Measurements from ENCODE around the gene NRP2. TPM values are rescaled to one million over a fixed set of nuclear protein-coding genes. Genes with fewer than 3 reads are reported as not detected.

The NRP2 gene
- total RNA-seq, 1 donor from 2014 or later = 27.8 TPM

DNA sequence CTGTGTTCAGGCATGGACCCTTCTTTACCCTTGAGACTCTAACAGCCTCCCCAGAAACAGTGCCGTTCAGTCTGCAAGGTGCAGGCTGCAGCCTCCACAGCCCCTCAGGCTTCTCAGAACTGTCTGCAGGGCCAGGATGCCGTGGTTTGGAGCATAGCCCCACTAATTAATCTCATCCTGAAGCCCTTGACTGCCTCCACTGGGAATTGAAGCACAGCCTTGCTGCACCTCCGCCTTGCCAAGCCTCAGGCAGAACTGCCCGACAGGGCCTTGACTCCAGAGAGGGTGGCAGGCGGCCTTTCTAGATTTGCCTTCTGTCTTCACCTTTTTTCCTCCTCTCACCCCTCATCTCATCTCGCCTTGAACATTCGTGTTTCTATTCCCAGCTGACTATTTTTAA lies 119.8 kb downstream of the NRP2 start:
- H3K9me3 Mint-ChIP-seq = peaks cover 26% of the 10 kb centered on the region
- Histone ChIP-seq H3K9me3 (ENCODE audit: low read depth) (no peaks in the 10 kb centered on the region), H3F3A (ENCODE audit: low read depth) (no peaks in the 10 kb centered on the region), H3K4me1 (peaks cover 8% of the 10 kb centered on the region), H3K79me2 (ENCODE audit: low read depth) (no peaks in the 10 kb centered on the region), H4K20me1 (ENCODE audit: low read depth) (no peaks in the 10 kb centered on the region), H3K4me3 (no peak overlapping the region), H3K27ac (no peak overlapping the region), H3K27me3 (no peaks in the 10 kb centered on the region), H3K4me2 (no peak overlapping the region), H2AFZ (replicated peaks) (no peak overlapping the region), H3K36me3 (no peaks in the 10 kb centered on the region), H3K9ac (no peak overlapping the region)
- H3K36me3 Mint-ChIP-seq = peaks cover 7% of the 10 kb centered on the region
- TF ChIP-seq EZH2phosphoT487 (IDR thresholded peaks at IDR 0.05) = no peak
- TF ChIP-seq EZH2 (IDR thresholded peaks at IDR 0.05) = no peak
- TF ChIP-seq, protein P1, sequence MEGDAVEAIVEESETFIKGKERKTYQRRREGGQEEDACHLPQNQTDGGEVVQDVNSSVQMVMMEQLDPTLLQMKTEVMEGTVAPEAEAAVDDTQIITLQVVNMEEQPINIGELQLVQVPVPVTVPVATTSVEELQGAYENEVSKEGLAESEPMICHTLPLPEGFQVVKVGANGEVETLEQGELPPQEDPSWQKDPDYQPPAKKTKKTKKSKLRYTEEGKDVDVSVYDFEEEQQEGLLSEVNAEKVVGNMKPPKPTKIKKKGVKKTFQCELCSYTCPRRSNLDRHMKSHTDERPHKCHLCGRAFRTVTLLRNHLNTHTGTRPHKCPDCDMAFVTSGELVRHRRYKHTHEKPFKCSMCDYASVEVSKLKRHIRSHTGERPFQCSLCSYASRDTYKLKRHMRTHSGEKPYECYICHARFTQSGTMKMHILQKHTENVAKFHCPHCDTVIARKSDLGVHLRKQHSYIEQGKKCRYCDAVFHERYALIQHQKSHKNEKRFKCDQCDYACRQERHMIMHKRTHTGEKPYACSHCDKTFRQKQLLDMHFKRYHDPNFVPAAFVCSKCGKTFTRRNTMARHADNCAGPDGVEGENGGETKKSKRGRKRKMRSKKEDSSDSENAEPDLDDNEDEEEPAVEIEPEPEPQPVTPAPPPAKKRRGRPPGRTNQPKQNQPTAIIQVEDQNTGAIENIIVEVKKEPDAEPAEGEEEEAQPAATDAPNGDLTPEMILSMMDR (IDR thresholded peaks at IDR 0.05) = no peak
- peaks cover 13% of the 10 kb centered on the region for H3K4me1 Mint-ChIP-seq
- H3K27ac Mint-ChIP-seq = no peak overlapping the region
- H3K27me3 Mint-ChIP-seq (ENCODE audit: insufficient read depth, low read depth) = peaks cover 8% of the 10 kb centered on the region
- H3K4me3 Mint-ChIP-seq = no peak overlapping the region
- no peak for DNase-seq (ENCODE audit: low spot score)

DNA sequence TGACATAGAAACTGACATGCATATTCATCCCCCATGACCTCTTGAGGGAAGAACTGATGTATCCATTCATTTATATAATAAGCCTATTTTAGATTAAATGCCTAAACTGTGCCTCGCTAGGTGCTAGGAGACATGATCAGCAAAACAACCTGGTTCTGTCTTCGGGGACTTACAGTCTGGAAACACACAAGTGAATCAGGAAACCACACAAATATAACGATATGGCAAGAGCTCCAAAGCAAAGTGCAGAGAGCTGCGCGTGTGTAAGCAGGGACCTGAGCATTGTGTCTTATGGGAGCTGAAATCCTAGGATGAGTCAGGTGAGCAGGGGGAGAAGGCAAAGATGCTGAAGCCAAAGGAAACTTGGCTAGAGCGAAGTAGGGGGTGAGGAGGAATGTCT lies 120.6 kb downstream of the NRP2 start:
- no peak overlapping the region for H3K27ac ChIP-seq
- peaks cover 5% of the 10 kb centered on the region for H3K36me3 Mint-ChIP-seq
- no peaks in the 10 kb centered on the region for H4K20me1 ChIP-seq (ENCODE audit: low read depth)
- peak overlapping the region; percentile 26 for H3K27ac Mint-ChIP-seq
- no peak for DNase-seq (ENCODE audit: low spot score)
- H3K9me3 Mint-ChIP-seq = peaks cover 22% of the 10 kb centered on the region
- TF ChIP-seq EZH2phosphoT487 (IDR thresholded peaks at IDR 0.05) = no peak
- TF ChIP-seq, protein P1 (IDR thresholded peaks at IDR 0.05) = no peak
- TF ChIP-seq EZH2 (IDR thresholded peaks at IDR 0.05) = no peak
- no peaks in the 10 kb centered on the region for H3K27me3 ChIP-seq
- no peaks in the 10 kb centered on the region for H3F3A ChIP-seq (ENCODE audit: low read depth)
- no peak overlapping the region for H2AFZ ChIP-seq (replicated peaks)
- H3K79me2 ChIP-seq (ENCODE audit: low read depth) = no peaks in the 10 kb centered on the region
- no peak overlapping the region for H3K4me3 Mint-ChIP-seq
- H3K4me2 ChIP-seq = no peak overlapping the region
- H3K4me1 ChIP-seq = peaks cover 8% of the 10 kb centered on the region
- no peaks in the 10 kb centered on the region for H3K36me3 ChIP-seq
- H3K4me3 ChIP-seq = no peak overlapping the region
- peaks cover 8% of the 10 kb centered on the region for H3K27me3 Mint-ChIP-seq (ENCODE audit: insufficient read depth, low read depth)
- H3K4me1 Mint-ChIP-seq = peaks cover 13% of the 10 kb centered on the region
- H3K9ac ChIP-seq = no peak overlapping the region
- no peaks in the 10 kb centered on the region for H3K9me3 ChIP-seq (ENCODE audit: low read depth)

DNA sequence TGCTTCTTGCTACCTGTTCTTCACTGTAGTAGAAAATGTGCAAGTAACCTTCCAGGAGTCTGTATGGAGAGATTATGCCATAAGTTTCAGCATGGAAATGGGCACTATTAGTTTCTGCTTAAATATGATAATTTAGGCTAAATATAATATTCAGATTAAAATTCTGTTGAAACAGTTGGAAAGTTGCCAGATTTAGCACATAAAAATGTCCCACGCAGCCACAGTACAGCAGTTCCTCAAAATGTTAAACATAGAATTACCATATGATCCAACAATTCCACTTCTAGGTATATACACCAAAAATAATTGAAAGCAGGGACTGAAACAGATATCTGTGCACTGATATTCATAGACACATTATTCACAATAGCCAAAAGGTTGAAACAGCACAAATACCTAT lies 121.2 kb downstream of the NRP2 start:
- Histone ChIP-seq H4K20me1 (ENCODE audit: low read depth) (no peaks in the 10 kb centered on the region), H3K9ac (no peak overlapping the region), H3K36me3 (no peaks in the 10 kb centered on the region), H3K9me3 (ENCODE audit: low read depth) (no peaks in the 10 kb centered on the region), H3K27me3 (no peaks in the 10 kb centered on the region), H3K27ac (no peak overlapping the region), H3F3A (ENCODE audit: low read depth) (no peaks in the 10 kb centered on the region), H2AFZ (replicated peaks) (no peak overlapping the region), H3K4me2 (no peak overlapping the region), H3K4me1 (peaks cover 8% of the 10 kb centered on the region), H3K79me2 (ENCODE audit: low read depth) (no peaks in the 10 kb centered on the region), H3K4me3 (no peak overlapping the region)
- H3K36me3 Mint-ChIP-seq = peaks cover 5% of the 10 kb centered on the region
- H3K4me1 Mint-ChIP-seq = peaks cover 13% of the 10 kb centered on the region
- no peak overlapping the region for H3K4me3 Mint-ChIP-seq
- TF ChIP-seq, protein P1 (IDR thresholded peaks at IDR 0.05) = no peak
- no peak for TF ChIP-seq EZH2phosphoT487 (IDR thresholded peaks at IDR 0.05)
- no peak for TF ChIP-seq EZH2 (IDR thresholded peaks at IDR 0.05)
- peaks cover 17% of the 10 kb centered on the region for H3K9me3 Mint-ChIP-seq
- peaks cover 6% of the 10 kb centered on the region for H3K27me3 Mint-ChIP-seq (ENCODE audit: insufficient read depth, low read depth)
- no peak for DNase-seq (ENCODE audit: low spot score)
- no peak overlapping the region for H3K27ac Mint-ChIP-seq
